Choroid plexus epithelial cell (primary cell): ENCODE results near the gene NID1.

Experiments used
- DNase-seq: peaks from one replicate; pipeline ENCODE4 v3.0.0-alpha.2; 2010; ENCODE audit warnings: low read depth
- H3K4me3 ChIP-seq: 2 replicates; pipeline ENCODE4 v1.5.1; 2011; ENCODE audit warnings: low read depth, mild to moderate bottlenecking, control low read depth, low read length, moderate library complexity
- TF ChIP-seq, protein P1 (sequence below): conservative IDR thresholded peaks from 2 replicates; pipeline ENCODE4 v1.5.1; 2011; ENCODE audit warnings: low read depth, mild to moderate bottlenecking, control low read depth, inconsistent platforms, low read length, moderate library complexity

NID1 gene

DNA sequence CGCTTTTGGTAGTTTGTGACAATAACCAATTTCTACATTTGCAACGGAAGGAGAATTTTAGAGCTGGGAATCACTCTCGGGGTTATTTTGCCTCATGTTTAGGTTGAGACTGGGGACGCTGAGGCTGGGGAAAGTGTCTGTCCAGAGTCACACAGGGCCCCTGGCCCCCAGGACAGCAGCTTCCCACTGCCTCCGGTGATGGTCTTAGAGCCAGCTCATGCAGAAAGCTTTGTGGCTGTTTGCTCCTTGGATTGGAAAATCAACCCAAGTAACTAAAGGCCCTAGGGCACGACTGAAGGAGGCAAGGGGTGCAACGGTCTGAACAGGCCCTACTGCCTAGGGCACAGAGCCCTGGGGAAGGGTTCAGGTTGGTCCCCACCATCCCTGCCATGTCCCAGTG lies 72.0 kb downstream of the NID1 start:
- TF ChIP-seq, protein P1, sequence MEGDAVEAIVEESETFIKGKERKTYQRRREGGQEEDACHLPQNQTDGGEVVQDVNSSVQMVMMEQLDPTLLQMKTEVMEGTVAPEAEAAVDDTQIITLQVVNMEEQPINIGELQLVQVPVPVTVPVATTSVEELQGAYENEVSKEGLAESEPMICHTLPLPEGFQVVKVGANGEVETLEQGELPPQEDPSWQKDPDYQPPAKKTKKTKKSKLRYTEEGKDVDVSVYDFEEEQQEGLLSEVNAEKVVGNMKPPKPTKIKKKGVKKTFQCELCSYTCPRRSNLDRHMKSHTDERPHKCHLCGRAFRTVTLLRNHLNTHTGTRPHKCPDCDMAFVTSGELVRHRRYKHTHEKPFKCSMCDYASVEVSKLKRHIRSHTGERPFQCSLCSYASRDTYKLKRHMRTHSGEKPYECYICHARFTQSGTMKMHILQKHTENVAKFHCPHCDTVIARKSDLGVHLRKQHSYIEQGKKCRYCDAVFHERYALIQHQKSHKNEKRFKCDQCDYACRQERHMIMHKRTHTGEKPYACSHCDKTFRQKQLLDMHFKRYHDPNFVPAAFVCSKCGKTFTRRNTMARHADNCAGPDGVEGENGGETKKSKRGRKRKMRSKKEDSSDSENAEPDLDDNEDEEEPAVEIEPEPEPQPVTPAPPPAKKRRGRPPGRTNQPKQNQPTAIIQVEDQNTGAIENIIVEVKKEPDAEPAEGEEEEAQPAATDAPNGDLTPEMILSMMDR = no peak
- no peak overlapping the region for H3K4me3 ChIP-seq
- no peak for DNase-seq

DNA sequence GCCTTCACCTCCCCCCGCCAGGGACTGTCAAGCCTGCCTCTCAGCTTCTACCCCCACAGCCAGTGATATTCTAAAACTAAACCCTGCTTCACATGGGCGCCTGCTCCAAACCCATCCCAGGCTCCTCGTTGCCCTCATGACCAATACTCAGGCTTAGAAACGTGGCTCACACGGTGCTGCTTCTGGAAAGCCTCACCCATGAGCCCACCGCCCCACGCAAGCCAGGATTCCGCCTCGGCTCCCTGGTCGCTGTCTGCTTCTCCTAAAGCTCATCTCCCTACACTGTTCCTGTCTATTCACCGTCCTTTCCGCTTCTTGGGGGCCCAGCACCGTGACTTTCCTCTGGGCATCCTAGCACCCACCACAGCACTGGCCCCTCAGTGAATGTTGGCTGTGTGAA lies 72.5 kb downstream of the NID1 start:
- H3K4me3 ChIP-seq = no peak overlapping the region
- TF ChIP-seq, protein P1 = no peak
- DNase-seq = no peak

DNA sequence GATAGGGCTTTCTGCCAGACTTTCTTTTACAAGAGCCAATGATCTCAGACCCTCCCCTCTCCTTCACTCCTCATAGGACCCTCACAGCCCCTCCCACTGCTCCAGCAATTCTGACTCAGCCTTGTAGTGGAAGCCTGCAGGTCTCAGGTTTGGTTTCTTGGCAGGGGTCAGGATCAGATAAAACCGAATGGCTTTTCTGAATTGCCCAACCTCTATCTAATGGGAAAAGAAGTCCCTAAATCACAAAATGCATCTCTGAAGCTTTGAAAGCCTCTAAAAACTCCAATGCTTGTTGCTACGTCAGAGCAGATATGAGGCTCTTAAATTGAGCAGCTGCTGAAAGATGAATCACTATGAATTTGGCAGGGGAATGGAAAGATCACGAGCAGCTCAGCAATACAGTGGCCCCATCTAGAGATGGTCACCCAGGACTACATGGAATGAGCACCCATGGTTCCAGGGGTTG lies 74.5 kb downstream of the NID1 start:
- TF ChIP-seq, protein P1 = no peak
- peak; percentile 95 for DNase-seq
- H3K4me3 ChIP-seq = no peak overlapping the region

DNA sequence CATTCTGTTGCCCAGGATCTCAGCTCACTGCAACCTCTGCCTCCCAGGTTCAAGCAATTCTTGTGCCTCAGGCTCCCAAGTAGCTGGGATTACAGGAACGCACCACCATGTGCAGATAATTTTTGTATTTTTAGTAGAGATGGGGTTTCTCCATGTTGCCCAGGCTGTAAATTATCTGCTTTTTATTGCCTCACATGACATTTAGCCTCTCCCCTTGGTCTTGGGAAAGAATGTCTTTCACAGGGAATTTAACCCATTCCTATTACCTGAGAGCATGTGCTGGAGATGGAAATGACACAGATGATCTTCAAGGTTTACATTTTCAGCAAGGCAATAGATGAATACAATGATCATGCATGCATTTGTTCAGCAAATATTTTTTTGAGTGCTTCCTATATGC lies 75.8 kb downstream of the NID1 start:
- no peak for DNase-seq
- no peak overlapping the region for H3K4me3 ChIP-seq
- TF ChIP-seq, protein P1 = no peak

DNA sequence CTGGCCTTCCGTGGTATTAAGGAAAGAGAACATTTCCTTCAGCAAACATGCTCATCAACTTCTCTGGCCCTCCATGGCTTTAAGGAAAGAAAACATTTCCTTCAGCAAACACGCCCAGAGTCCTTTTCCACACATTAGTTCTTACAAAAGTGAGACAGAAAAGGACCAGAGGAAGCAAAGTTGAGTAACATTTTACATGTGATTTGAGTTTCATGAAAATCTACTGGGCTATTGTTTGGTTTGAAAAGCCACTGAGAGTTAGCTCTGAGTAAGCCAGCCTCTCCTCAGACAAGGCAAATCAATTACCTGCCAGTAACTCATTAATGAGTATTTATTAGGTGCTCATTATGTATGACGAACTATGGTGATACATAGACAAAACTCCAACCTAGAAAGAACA lies 78.0 kb downstream of the NID1 start:
- TF ChIP-seq, protein P1 = no peak
- DNase-seq = no peak
- H3K4me3 ChIP-seq = no peak overlapping the region

DNA sequence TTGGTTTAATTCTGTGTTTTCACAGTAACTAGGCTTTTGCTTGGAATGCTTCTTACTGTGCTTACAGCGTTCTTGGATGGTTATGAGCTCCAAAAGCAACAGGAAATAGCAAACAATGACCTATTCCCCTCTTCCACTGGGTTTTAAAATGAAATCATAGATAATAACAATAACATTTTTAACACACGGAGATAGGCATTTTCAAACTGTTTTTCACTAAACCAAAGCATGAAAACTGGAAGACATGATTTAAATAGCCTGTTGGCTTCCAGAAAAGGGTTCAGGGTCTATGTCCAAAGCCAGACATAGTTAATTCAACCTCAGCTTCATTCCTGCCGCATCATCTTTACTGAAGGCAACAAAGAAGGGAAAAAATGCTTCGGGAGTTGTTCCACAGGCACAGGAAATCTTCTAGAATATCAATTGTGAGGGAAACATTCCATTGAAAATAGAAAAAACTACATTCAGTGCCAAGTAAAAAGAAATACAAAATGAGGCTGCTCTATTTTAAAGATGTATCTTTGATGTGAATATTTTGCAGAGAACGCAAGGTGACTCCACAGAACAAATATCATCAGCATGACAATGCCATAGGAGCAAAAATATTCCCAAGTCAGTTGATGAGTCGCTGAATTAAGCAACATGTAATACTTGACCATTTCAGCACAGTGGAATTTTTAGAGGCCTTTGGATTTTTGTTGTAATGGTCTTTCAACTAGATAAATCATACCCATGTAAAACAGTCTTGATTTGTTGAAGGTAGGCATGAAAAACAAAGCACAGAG lies 80.7 kb downstream of the NID1 start:
- TF ChIP-seq, protein P1 = no peak
- no peak overlapping the region for H3K4me3 ChIP-seq
- peak; percentile 95 for DNase-seq

DNA sequence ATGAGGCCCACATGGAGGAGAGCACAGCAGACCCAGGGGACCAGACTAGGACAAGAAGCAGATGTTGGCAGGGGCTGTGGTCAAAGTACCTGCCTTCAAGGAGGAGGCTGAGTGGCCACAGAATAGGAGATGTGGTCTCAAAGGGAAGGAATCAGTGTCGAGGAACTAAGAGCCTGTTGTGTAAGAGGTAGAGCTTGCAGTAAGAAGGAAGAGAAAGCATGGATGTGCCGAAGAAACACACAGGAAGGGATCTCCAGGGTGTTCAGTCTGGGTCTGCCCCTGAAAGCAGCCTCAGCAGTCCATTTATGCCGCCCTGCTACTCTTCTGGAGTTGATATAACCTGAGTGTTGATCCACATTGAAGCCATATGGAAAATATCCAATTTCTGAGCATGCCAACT lies 83.9 kb downstream of the NID1 start:
- TF ChIP-seq, protein P1 = no peak
- no peak overlapping the region for H3K4me3 ChIP-seq
- no peak for DNase-seq
